Stimulated activated CD4-positive, alpha-beta T cell treated with anti-CD3 and anti-CD28 coated beads, Interleukin-2, amount 100 ng/mL, for 24 hours (primary cell): ENCODE data around the gene LYVE1.
"Not testable (repeated sequence)": the region's sequence is repeated elsewhere in the genome, so short reads cannot be mapped to it uniquely, and the experiment has no call there.

Experiments used
- DNase-seq, 2 donors: peaks; one replicate each; pipeline ENCODE4 v3.0.0-alpha.2; 2020

The LYVE1 gene

GRCh38 chr11:10568486-10568941, at the start of gene LYVE1:
Gene LYVE1, minus strand, starts transcription at chr11:10568665. Its CDS starts 133 bp downstream, at chr11:10568532.
- no peak for DNase-seq

GRCh38 chr11:10617551-10617950, 49.1 kb upstream of the LYVE1 start:
- no peak for DNase-seq

- DNase-seq: no peak
Measured at GRCh38 chr11:10611979-10612862, 43.8 kb upstream of the LYVE1 start.

GRCh38 chr11:10609636-10610035, 41.2 kb upstream of the LYVE1 start:
- DNase-seq: no peak

DNA sequence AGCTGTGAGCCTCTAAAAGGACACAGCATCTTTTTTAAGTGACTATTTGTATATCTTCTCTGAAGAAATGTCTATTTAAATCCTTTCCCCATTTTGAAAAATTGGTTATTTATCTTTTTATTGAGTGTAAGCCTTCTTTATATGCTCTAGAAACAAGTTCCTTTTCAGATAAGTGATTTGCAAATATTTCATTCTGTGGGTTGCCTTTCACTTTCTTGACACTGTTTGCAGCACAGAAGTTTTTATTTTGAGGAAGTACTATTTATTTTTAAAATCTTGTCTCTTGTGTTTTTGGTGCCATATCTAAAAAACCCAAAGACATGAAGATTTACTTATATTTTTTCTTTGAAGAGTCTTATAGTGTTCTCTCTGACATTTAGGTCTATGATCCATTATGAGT, 40.1 kb upstream of the LYVE1 start:
- no peak for DNase-seq

DNA sequence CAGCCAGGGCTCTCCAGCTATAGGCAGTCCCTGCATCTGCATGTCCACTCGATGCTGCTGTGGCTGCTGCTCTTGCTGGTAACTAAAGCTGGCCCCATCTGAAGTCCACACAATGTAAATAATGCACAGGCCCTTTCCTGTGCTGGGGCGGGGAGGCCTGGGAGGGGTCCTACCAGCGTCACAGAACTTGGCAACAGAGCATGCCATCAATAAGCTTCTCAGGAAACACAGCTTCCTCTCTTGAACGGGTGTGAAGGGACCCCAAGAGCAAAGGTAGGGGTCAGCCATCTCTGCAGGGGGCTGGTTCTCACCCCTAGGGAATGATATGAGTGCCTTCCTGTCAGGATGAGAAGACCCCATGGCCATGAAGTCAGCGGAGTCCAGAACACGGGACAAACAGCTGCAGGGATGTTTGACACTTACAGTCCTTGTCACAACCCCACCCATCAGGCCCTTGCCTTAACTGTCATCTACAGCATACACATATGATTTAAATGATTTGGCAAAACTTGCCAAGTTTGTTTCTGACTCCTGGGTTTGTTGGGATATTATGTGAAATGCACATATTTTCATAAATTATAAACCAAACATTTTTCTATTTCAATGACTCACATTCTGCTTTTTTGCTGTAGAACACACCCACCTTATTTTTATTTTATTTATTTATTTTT, 39.1 kb upstream of the LYVE1 start:
- no peak for DNase-seq

DNA sequence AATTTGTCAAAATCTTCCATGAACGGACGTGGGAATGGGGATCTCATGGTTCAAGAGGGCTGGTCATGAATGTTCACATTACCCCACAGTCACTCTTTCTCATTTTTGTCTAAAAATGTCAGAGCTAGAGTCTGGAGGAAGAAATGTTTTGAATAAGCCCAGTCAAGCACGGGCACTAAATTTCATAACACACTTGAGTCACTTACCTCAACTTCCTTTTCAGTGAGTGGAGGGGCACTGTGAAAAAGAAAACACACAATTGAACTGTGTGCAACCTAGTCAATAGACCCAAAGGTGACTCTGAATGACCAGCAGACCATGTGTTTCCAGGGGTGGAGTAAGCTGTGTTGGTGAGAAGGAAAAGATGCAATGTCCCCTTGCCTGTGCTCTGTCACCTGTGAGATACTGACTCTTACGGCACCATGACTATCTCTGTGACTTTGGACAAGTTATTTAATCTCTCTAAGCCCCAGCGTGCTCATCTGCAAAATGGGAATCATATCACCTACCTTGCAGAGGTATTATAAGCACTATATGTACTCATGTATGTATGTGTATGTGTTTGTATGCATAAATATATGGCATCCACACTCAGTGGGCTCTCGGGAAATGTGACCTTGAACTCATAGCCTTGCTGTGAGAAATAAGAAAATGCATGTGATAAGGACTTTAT, 38.2 kb upstream of the LYVE1 start:
- DNase-seq: no peak

DNA sequence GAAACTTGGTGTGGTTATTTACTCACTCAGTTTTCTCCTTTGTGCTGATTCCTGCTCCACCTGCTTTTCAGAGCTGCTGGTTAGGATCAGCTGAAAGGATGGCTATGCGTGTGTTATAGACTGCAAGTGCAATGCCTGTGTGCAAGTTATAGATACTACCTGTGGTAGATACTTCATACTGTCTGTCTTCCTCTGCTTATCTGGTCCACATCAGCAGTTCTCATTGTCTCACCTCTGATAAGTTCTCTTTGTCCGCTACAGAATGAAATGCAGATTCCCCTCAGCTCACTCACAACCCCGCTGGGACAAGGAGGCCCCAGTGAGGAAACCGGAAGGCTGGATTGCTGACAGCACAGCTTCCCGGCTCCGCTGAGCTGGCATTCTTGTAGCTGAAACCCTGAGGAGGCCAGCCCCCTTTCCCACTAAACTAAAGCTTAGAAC, 37.5 kb upstream of the LYVE1 start:
- no peak for DNase-seq

GRCh38 chr11:10604798-10605197, 36.3 kb upstream of the LYVE1 start:
- no peak for DNase-seq

DNA sequence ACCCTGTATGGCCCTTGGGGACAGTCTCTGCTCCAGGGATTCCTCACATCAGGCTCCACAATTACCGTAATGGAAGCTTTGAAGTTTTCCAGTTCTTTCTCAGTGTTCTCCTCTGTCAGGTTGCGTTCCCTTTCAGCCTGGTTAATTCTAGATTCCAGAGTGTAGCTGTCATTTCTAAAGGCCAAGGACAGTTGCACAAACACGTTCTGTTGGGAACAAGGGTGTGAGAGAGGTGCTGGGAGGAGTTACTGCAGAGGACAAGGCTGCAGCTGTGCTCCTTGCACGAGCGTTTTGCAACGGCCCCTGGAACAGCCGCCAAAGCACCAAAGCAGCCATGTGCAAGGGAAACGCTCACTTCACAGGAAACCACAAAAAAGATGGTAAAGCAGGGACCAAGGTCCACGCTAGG, 35.9 kb upstream of the LYVE1 start:
- DNase-seq: no peak

DNA sequence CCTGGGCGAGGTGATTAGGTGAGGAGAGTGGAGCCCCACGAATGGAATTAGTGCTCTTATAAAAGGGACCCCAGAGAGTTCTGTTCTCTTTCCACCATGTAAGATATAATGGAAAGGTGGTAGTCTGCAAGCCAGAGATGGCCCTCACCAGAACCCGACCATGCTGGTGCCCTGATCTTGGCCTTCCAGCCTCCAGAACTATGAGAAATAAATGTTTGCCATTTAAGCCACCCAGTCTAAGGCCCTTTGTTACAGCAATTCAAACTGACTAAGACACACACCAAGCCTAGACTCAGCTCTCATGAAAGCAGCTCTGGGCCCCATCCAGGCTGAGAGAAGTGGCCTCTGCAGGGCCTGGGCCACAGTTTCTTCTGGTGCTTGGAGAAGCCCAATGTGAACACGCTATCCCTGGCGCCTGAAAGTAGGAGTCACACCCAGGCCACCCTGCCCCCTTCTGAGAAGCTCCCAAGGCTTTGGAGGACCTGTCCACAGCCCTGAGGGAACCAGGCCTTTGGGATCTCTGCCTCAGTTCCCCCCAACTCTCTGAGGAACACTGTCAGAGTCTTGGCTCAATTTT, 35.3 kb upstream of the LYVE1 start:
- no peak for DNase-seq

- no peak for DNase-seq
Measured at GRCh38 chr11:10602945-10603344, 34.5 kb upstream of the LYVE1 start.

GRCh38 chr11:10602366-10602765, 33.9 kb upstream of the LYVE1 start:
- no peak for DNase-seq

GRCh38 chr11:10601837-10602236, 33.4 kb upstream of the LYVE1 start:
- DNase-seq: no peak

DNA sequence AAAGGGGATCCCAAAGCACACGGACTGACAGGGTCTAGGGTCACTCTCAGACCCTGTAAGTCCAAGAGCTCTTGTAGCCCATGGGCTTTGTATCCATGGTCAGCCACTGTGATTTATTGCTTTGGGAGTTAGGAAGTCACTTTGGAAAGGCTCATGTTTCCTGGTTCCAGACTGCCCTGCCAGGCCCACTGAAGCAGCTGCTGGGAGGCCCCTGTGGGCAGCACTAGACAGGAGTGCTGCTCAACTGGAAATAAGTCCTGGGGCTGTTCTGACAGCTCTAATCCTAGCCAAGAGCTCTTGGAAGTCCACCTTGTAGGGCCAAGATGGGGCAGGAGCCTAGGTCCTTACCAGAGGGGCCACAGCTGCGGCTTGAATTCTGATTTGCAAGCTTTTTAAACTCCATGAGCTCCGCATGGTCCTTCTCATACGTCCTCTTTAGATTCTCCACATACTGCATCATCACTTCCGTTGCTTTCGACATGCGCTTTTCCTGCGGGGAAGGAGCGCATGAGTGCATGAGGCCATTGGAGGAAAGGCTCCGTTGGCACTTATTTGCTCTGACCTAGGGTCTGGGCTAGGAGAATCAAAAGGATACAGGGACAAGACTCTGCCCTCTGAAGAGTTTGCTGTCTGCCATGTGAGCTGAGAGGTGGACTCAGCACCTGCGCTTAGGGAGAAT, 32.2 kb upstream of the LYVE1 start:
- no peak for DNase-seq

GRCh38 chr11:10599388-10600175, 31.1 kb upstream of the LYVE1 start:
- DNase-seq: no peak

DNA sequence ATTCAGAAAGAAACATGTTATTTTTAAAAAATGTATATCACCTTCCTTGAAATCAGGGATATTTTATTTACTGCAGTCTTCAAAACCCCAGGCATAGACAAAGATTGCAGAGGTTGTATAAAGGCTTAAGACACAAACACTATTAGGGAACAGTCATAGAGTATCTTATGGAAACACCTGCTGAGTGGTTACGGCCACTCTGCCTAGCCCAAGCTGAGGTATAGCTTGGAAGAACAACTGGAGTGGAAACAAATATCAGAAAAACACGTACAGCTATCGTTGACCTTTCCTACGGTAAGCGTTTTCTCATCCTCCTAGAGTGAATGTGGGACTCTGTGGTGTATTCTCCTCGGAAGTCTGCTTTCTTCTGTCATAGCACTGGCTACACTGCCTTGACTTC, 30.4 kb upstream of the LYVE1 start:
- DNase-seq: no peak

GRCh38 chr11:10597877-10598351, 29.4 kb upstream of the LYVE1 start:
- DNase-seq: no peak

- not testable (repeated sequence) for DNase-seq
Measured at GRCh38 chr11:10595840-10596239, 27.4 kb upstream of the LYVE1 start.

DNA sequence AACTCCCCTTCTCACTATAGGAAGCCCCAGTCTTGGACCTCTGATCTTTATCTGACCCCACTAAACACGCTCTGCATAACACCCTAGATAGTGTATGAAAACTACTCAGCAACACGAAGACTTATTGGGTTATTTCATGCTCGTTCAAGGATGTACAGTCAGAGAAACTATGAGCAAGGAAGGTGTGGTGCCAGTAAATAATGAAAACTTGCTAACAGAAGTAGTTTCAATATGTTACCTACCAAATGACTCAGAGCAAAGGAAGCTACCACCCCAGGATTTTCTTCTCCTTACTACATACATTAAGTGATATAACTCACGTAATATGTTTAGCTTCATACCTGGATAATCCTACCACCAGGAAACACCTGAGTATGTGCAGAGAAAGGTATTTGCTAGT, 25.9 kb upstream of the LYVE1 start:
- DNase-seq: no peak

DNA sequence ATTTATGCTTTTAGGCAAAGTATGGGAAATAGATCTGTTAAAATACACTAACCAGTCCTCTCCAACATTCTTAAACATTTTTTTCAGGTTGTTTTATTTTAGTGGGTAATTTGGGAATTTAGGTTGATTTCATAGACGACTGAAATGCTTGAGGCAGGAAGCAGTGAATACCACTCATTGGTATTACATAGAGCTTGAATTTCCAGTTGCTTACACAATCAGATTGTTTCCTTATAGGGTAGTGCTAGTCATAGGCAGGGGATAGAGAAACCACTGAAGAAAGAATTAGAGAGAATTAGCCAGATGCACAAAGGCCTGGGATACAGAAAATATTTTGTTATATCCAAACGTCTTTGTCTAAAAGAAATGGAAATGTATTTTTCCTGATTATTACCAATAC, 23.9 kb upstream of the LYVE1 start:
- no peak for DNase-seq

DNA sequence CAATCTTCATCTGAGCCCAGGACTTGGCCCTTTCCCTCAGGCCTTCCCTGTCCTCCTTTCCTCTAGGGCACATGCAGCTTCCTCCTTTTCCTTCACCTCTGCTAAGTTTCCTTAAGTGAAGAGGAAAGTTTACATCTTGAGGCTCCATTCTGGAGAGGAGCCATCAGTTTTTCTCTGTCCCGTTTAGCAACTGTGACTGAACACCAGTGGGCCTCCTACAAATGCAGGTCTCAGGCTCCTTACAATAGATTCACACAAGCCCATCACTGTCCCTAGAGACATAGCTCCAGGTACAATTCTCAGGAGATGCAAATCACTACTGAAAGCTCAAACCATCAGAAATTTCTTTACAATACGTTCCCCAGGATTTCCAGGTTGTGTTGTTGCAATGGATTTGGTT, 23.3 kb upstream of the LYVE1 start:
- no peak for DNase-seq
